ENCODE data around the gene SPAG6.
A peak's percentile ranks its signal among the peaks of the same experiment; 100 is the strongest.

The SPAG6 gene

GRCh38 chr10:22436893-22437619, 91.8 kb downstream of the SPAG6 start:
- TF ChIP-seq OSR1 (CRISPR knock-in tag; IDR thresholded peaks at IDR 0.05): no peak
- TF ChIP-seq POU6F1 (CRISPR knock-in tag; IDR thresholded peaks at IDR 0.05; ENCODE audit: borderline replicate concordance, low read depth): no peak
- no peak for TF ChIP-seq SNAI2 (CRISPR knock-in tag; IDR thresholded peaks at IDR 0.05)
- TF ChIP-seq CSDC2 (CRISPR knock-in tag; IDR thresholded peaks at IDR 0.05): no peak
- no peak for TF ChIP-seq ZNF70 (CRISPR knock-in tag; IDR thresholded peaks at IDR 0.05)
- TF ChIP-seq ESRRG (CRISPR knock-in tag; IDR thresholded peaks at IDR 0.05): no peak
- no peak for TF ChIP-seq ZNF565 (CRISPR knock-in tag; conservative IDR thresholded peaks at IDR 0.05; ENCODE audit: low read depth)

GRCh38 chr10:22437620-22438588, 92.6 kb downstream of the SPAG6 start:
- no peak for TF ChIP-seq ZC3H10 (CRISPR knock-in tag; IDR thresholded peaks at IDR 0.05)
- TF ChIP-seq PPARA (CRISPR knock-in tag; IDR thresholded peaks at IDR 0.05; ENCODE audit: borderline replicate concordance): no peak
- TF ChIP-seq ZFP30 (CRISPR knock-in tag; IDR thresholded peaks at IDR 0.05): no peak
- no peak for TF ChIP-seq CREB5 (CRISPR knock-in tag; IDR thresholded peaks at IDR 0.05; ENCODE audit: low read depth)
- no peak for TF ChIP-seq TSHZ2 (CRISPR knock-in tag; IDR thresholded peaks at IDR 0.05)
- TF ChIP-seq POU6F1 (CRISPR knock-in tag; IDR thresholded peaks at IDR 0.05; ENCODE audit: borderline replicate concordance, low read depth): no peak
- TF ChIP-seq ISL1 (CRISPR knock-in tag; IDR thresholded peaks at IDR 0.05): no peak
- no peak for TF ChIP-seq ZFP3 (CRISPR knock-in tag; IDR thresholded peaks at IDR 0.05)
- no peak for TF ChIP-seq CSRNP3 (CRISPR knock-in tag; IDR thresholded peaks at IDR 0.05)
- TF ChIP-seq ARNTL (CRISPR knock-in tag; IDR thresholded peaks at IDR 0.05; ENCODE audit: borderline replicate concordance, low read depth): no peak
- TF ChIP-seq GLIS3 (CRISPR knock-in tag; IDR thresholded peaks at IDR 0.05): no peak
- TF ChIP-seq SNAI2 (CRISPR knock-in tag; IDR thresholded peaks at IDR 0.05): no peak

More at GRCh38 chr10:22436893-22437619, 91.8 kb downstream of the SPAG6 start:
- ATAC-seq: peak; percentile 37

GRCh38 chr10:22438711-22439110, 93.4 kb downstream of the SPAG6 start:
- no peak for ATAC-seq
- TF ChIP-seq CSDC2 (CRISPR knock-in tag; IDR thresholded peaks at IDR 0.05) (no peak), ZFP3 (CRISPR knock-in tag; IDR thresholded peaks at IDR 0.05) (no peak), ZNF565 (CRISPR knock-in tag; conservative IDR thresholded peaks at IDR 0.05; ENCODE audit: low read depth) (no peak), SNAI2 (CRISPR knock-in tag; IDR thresholded peaks at IDR 0.05) (no peak)

More at GRCh38 chr10:22437620-22438588, 92.6 kb downstream of the SPAG6 start:
- no peak for ATAC-seq

Measured in SK-N-SH treated with all-trans-retinoic acid at 6 μM for 48 hours (cell line).